ENCODE measurements around the gene CDK5R2.

The CDK5R2 gene

GRCh38 chr2:218986148-218986761, 26.8 kb downstream of the CDK5R2 start:
- in situ Hi-C loops (cut with MboI; ENCODE audit: low sequenced_read_pairs): no loop called here

GRCh38 chr2:218988164-218988563, 28.7 kb downstream of the CDK5R2 start:
- in situ Hi-C loops (cut with MboI; ENCODE audit: low sequenced_read_pairs): no loop called here

- in situ Hi-C loops (cut with MboI; ENCODE audit: low sequenced_read_pairs): no loop called here
These were observed 29.2 kb downstream of the CDK5R2 start for GRCh38 chr2:218988650-218989049.

- in situ Hi-C loops (cut with MboI; ENCODE audit: low sequenced_read_pairs): no loop called here
These were observed 30.6 kb downstream of the CDK5R2 start for GRCh38 chr2:218990052-218990451.

- in situ Hi-C loops (cut with MboI; ENCODE audit: low sequenced_read_pairs): no loop called here
These were observed 31.1 kb downstream of the CDK5R2 start for GRCh38 chr2:218990612-218991011.

- in situ Hi-C loops (cut with MboI; ENCODE audit: low sequenced_read_pairs): no loop called here
These were observed 32.3 kb downstream of the CDK5R2 start for GRCh38 chr2:218991674-218992168.

GRCh38 chr2:218992196-218992595, 32.7 kb downstream of the CDK5R2 start:
- in situ Hi-C loops (cut with MboI; ENCODE audit: low sequenced_read_pairs): no loop called here

- in situ Hi-C loops (cut with MboI; ENCODE audit: low sequenced_read_pairs): no loop called here
These were observed 33.4 kb downstream of the CDK5R2 start for GRCh38 chr2:218992703-218993344.

- in situ Hi-C loops (cut with MboI; ENCODE audit: low sequenced_read_pairs): no loop called here
These were observed 34.2 kb downstream of the CDK5R2 start, which contains the start of gene CRYBA2 for GRCh38 chr2:218993345-218994315. TSS of gene CRYBA2 (minus strand) at chr2:218993422. CDS start at chr2:218993176, 246 bp downstream.

- in situ Hi-C loops (cut with MboI; ENCODE audit: low sequenced_read_pairs): no loop called here
These were observed 36.1 kb downstream of the CDK5R2 start for GRCh38 chr2:218995561-218995960.

GRCh38 chr2:218995972-218996711, 36.7 kb downstream of the CDK5R2 start:
- in situ Hi-C loops (cut with MboI; ENCODE audit: low sequenced_read_pairs): no loop called here

- in situ Hi-C loops (cut with MboI; ENCODE audit: low sequenced_read_pairs): no loop called here
These were observed 37.5 kb downstream of the CDK5R2 start for GRCh38 chr2:218996937-218997336.

- in situ Hi-C loops (cut with MboI; ENCODE audit: low sequenced_read_pairs): no loop called here
These were observed 38.3 kb downstream of the CDK5R2 start for GRCh38 chr2:218997731-218998130.

GRCh38 chr2:218998414-218999002, 39.0 kb downstream of the CDK5R2 start:
- in situ Hi-C loops (cut with MboI; ENCODE audit: low sequenced_read_pairs): no loop called here

- in situ Hi-C loops (cut with MboI; ENCODE audit: low sequenced_read_pairs): no loop called here
These were observed 39.8 kb downstream of the CDK5R2 start for GRCh38 chr2:218999021-218999880.

GRCh38 chr2:218999881-219000568, 40.6 kb downstream of the CDK5R2 start:
- in situ Hi-C loops (cut with MboI; ENCODE audit: low sequenced_read_pairs): no loop called here

- in situ Hi-C loops (cut with MboI; ENCODE audit: low sequenced_read_pairs): no loop called here
These were observed 41.1 kb downstream of the CDK5R2 start for GRCh38 chr2:219000569-219000960.

- in situ Hi-C loops (cut with MboI; ENCODE audit: low sequenced_read_pairs): no loop called here
These were observed 41.7 kb downstream of the CDK5R2 start for GRCh38 chr2:219001100-219001576.
